Endothelial cell of umbilical vein (primary cell): ENCODE results near the gene PDE4B. TPM values are rescaled to one million over a fixed set of nuclear protein-coding genes. Genes with fewer than 3 reads are reported as not detected.

Experiments
- BruUV-seq: library from RNA; stranded (reverse); fragments of 400-500 nt; replicated peaks from 2 replicates; lab custom pipeline; 2021; lab: Mats Ljungman, UMichigan
- CTCF ChIA-PET: fragments of 300-600, 350-600 bp; sonication (Branson Sonifier 250); formaldehyde crosslinking; loops from one replicate; lab custom pipeline; 2021; ENCODE audit warnings: antibody characterized with exemption, inconsistent platforms; lab: Charles Lee
- POLR2A ChIA-PET: fragments of 300-600, 350-600 bp; sonication (Branson Sonifier 250); formaldehyde crosslinking; loops from one replicate; lab custom pipeline; 2021; ENCODE audit warnings: antibody characterized with exemption, inconsistent platforms; lab: Charles Lee
- DNase-seq: peaks from one replicate; pipeline ENCODE4 v3.0.0-alpha.2; 2011; ENCODE audit warnings: low read depth, low spot score
- FAIRE-seq: peaks from 2 replicates; lab custom pipeline; 2011; peaks lifted over from hg19 to GRCh38; lab: Jason Lieb, UNC
- H2AFZ ChIP-seq: 2 replicates; pipeline ENCODE4 v1.6.0; 2012; ENCODE audit warnings: low read depth, low read length, control low read depth, inconsistent platforms
- H3K27ac ChIP-seq: 2 replicates; pipeline ENCODE4 v1.5.1; 2011; ENCODE audit warnings: low read depth, mild to moderate bottlenecking, control low read depth, low read length, moderate library complexity; ENCODE audit not compliant: insufficient read depth
- H3K27me3 ChIP-seq, 2 experiments: 2 replicates each; pipeline versions ENCODE4 v1.6.0 to v1.6.1; 2011; ENCODE audit warnings: low read length in 2 of 2, mixed read lengths in 1 of 2; ENCODE audit not compliant: control insufficient read depth in 2 of 2, insufficient read depth in 2 of 2
- H3K36me3 ChIP-seq, 2 experiments: 2 replicates in 1 of 2; 3 replicates in 1 of 2; pipeline ENCODE4 v1.5.1; 2011; ENCODE audit warnings: low read length in 2 of 2, mild to moderate bottlenecking in 1 of 2, moderate library complexity in 1 of 2; ENCODE audit not compliant: control insufficient read depth in 2 of 2, insufficient read depth in 2 of 2; ENCODE audit errors: extremely low read depth in 1 of 2
- H3K4me1 ChIP-seq: 3 replicates; pipeline ENCODE4 v1.5.1; 2011; ENCODE audit warnings: mild to moderate bottlenecking, low read length; ENCODE audit not compliant: control insufficient read depth, insufficient read depth; ENCODE audit errors: extremely low read depth
- H3K4me2 ChIP-seq: 2 replicates; pipeline ENCODE4 v1.6.1; 2011; ENCODE audit warnings: low read length, control low read depth, mixed read lengths; ENCODE audit not compliant: insufficient read depth
- H3K4me3 ChIP-seq, 3 experiments: fragments of 200-600 bp in 1 of 3; sonication (generic), shearing (Covaris generic) in 1 of 3; replicated peaks in 1 of 3; 2 replicates each; pipeline ENCODE4 v1.5.1; 2011 to 2016; ENCODE audit warnings: control low read depth in 3 of 3, low read length in 3 of 3, mild to moderate bottlenecking in 2 of 3, inconsistent platforms in 1 of 3, low read depth in 1 of 3, moderate library complexity in 1 of 3; ENCODE audit not compliant: insufficient read depth in 1 of 3
- H3K79me2 ChIP-seq: 2 replicates; pipeline ENCODE4 v1.6.0; 2012; ENCODE audit warnings: low read length, inconsistent platforms; ENCODE audit not compliant: control insufficient read depth, insufficient read depth
- H3K9ac ChIP-seq: replicated peaks from 2 replicates; pipeline ENCODE3; 2011; ENCODE audit warnings: low read length, control low read depth; ENCODE audit not compliant: insufficient read depth; ENCODE audit errors: extremely low read depth
- H3K9me1 ChIP-seq: replicated peaks from 3 replicates; pipeline ENCODE4 v1.6.0; 2011; ENCODE audit warnings: mild to moderate bottlenecking, low read length; ENCODE audit not compliant: control insufficient read depth, insufficient read depth; ENCODE audit errors: extremely low read depth
- H3K9me3 ChIP-seq: replicated peaks from 2 replicates; pipeline ENCODE4 v1.5.1; 2012; ENCODE audit warnings: low read length, inconsistent platforms; ENCODE audit not compliant: control insufficient read depth, insufficient read depth
- H4K20me1 ChIP-seq: replicated peaks from 2 replicates; pipeline ENCODE3; 2011; ENCODE audit warnings: mild to moderate bottlenecking, low read length; ENCODE audit not compliant: control insufficient read depth, insufficient read depth; ENCODE audit errors: extremely low read depth
- EZH2 ChIP-seq: IDR thresholded peaks from 2 replicates; pipeline ENCODE4 v1.6.1; 2012; ENCODE audit warnings: borderline replicate concordance, low read depth, mild to moderate bottlenecking, moderate library complexity, low read length, inconsistent platforms; ENCODE audit not compliant: severe bottlenecking
- FOS ChIP-seq: IDR thresholded peaks from 2 replicates; pipeline ENCODE4 v1.6.1; 2011; ENCODE audit warnings: mild to moderate bottlenecking, low read length, moderate library complexity, borderline replicate concordance; ENCODE audit not compliant: insufficient read depth
- GATA2 ChIP-seq: IDR thresholded peaks from 2 replicates; pipeline ENCODE4 v1.7.0; 2011; ENCODE audit warnings: low read depth, mild to moderate bottlenecking, moderate library complexity, mixed read lengths, low read length; ENCODE audit not compliant: insufficient read length, insufficient read depth
- JUN ChIP-seq: IDR thresholded peaks from 2 replicates; pipeline ENCODE4 v1.6.1; 2011; ENCODE audit warnings: borderline replicate concordance, low read depth; ENCODE audit not compliant: insufficient read length, insufficient read depth
- MYC ChIP-seq: IDR thresholded peaks from one replicate; pipeline ENCODE4 v1.6.1; 2011; ENCODE audit warnings: mild to moderate bottlenecking, low read depth, low read length
- POLR2A ChIP-seq: IDR thresholded peaks from 2 replicates; pipeline ENCODE4 v1.6.1; 2012; ENCODE audit warnings: low read depth, mild to moderate bottlenecking, control low read depth, low read length
- POLR2AphosphoS5 ChIP-seq: IDR thresholded peaks from 2 replicates; pipeline ENCODE4 v1.6.1; 2012; ENCODE audit warnings: low read depth, mild to moderate bottlenecking, control low read depth, low read length, moderate library complexity; ENCODE audit not compliant: insufficient read depth
- dilution Hi-C: fragments of 300-500 bp; cut with MboI; formaldehyde crosslinking; loops from one replicate; pipeline ENCODE4 v1.15.0; 2019; ENCODE audit warnings: low sequenced_read_pairs; ENCODE audit not compliant: extremely low pct_ligation_motif_present
- intact Hi-C: fragments of 100-400 bp; cut with micrococcal nuclease; formaldehyde crosslinking; loops from one replicate; pipeline ENCODE4 v1.10.0; 2022
- polyA plus RNA-seq, 4 experiments: library from polyadenylated mRNA; depleted of rRNA in 3 of 4; stranded (reverse) in 3 of 4; unstranded in 1 of 4; fragments of >200 nt; gene quantifications; 2 replicates each; pipeline versions ENCODE4 v1.2.1 to v1.2.3, GENCODE V29; 2011 to 2012; ENCODE audit warnings: missing spikeins in 1 of 4
- total RNA-seq: library from RNA; stranded (reverse); gene quantifications from 2 replicates; pipeline ENCODE4 v1.2.3, GENCODE V29; 2021
- TF ChIP-seq, protein P1 (sequence below), 2 donors: IDR thresholded peaks; 1 replicate in 1 of 2; 2 replicates in 1 of 2; pipeline ENCODE4 v1.5.1; 2011; ENCODE audit warnings: low read length in 2 of 2, mild to moderate bottlenecking in 2 of 2, moderate library complexity in 2 of 2, control low read depth in 1 of 2, inconsistent platforms in 1 of 2, low read depth in 1 of 2; ENCODE audit not compliant: insufficient read depth in 1 of 2; ENCODE audit errors: extremely low read depth in 1 of 2
- TF ChIP-seq, protein P2 (sequence below): IDR thresholded peaks from 2 replicates; pipeline ENCODE4 v1.6.1; 2011; ENCODE audit not compliant: insufficient read depth, insufficient read length

Gene PDE4B
- total and polyA plus RNA-seq, 2 donors (not counting 3 experiments of a cell fraction or from before 2014, with no cell fraction given) = 63.5 to 69.8 TPM

DNA sequence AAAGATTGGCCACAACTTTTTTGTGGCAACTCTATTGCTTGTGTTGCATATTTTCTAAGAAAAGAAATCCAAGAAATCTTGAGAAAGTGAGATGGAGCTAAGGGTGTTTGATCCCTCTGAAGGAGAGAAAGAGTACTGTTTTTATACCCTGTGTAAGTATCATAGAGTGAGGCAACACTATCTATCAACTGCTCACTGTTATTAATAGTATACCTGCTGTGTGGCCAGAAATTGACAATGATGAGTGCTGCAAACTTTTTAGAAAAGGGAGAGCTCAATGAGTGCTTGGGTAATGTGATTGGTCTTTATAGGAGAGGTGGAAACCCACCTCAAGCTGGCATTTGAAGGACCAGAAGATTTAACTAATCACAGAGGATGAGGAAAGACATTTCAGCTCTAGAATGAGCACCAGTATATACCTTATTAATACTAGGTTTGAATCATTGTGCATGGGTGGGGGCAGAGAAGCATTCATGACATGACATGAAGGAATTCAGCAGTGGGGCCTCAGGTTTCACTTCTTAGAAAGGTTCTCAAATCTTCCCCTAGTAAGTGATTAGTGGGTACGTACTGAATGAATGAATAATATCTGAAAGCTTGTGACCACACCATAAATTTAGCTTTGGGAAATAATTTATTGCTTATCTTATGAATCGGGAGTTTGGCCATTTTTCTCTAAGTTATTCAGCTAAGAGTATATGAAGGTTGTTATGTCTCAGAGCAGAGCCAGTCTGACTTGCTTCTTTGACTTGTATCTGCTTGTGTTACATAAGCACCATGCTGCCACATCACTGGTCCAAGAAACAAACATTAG is 572.1 kb downstream of the PDE4B start:
- CTCF ChIA-PET = interaction anchor here (1.2 kb wide), 1 partner anchor 20 kb away, joined by 3 read pairs; no protein-coding TSS in a partner anchor
- Histone ChIP-seq H2AFZ (no peak overlapping the region), H4K20me1 (no peaks in the 10 kb centered on the region), H3K9me3 (no peaks in the 10 kb centered on the region), H3K4me3 (no peak overlapping the region), H3K27me3 (no peaks in the 10 kb centered on the region), H3K4me1 (peaks cover 14% of the 10 kb centered on the region), H3K36me3 (peaks cover 53 to 73% of the 10 kb centered on the region in 2 experiments), H3K27ac (no peak overlapping the region), H3K79me2 (peaks cover 39% of the 10 kb centered on the region), H3K4me2 (no peak overlapping the region), H3K9ac (no peak overlapping the region), H3K9me1 (no peaks in the 10 kb centered on the region)
- intact Hi-C loops = no loop called here
- POLR2A ChIA-PET = interaction anchor here (0.6 kb wide), 1 partner anchor 26 kb away, joined by 6 read pairs; no protein-coding TSS in a partner anchor
- FAIRE-seq (no peak), DNase-seq (no peak)
- TF ChIP-seq MYC = no peak
- no peak for TF ChIP-seq POLR2A
- no peak for TF ChIP-seq FOS
- no peak for TF ChIP-seq GATA2
- TF ChIP-seq, protein P1, sequence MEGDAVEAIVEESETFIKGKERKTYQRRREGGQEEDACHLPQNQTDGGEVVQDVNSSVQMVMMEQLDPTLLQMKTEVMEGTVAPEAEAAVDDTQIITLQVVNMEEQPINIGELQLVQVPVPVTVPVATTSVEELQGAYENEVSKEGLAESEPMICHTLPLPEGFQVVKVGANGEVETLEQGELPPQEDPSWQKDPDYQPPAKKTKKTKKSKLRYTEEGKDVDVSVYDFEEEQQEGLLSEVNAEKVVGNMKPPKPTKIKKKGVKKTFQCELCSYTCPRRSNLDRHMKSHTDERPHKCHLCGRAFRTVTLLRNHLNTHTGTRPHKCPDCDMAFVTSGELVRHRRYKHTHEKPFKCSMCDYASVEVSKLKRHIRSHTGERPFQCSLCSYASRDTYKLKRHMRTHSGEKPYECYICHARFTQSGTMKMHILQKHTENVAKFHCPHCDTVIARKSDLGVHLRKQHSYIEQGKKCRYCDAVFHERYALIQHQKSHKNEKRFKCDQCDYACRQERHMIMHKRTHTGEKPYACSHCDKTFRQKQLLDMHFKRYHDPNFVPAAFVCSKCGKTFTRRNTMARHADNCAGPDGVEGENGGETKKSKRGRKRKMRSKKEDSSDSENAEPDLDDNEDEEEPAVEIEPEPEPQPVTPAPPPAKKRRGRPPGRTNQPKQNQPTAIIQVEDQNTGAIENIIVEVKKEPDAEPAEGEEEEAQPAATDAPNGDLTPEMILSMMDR (IDR thresholded peaks at IDR 0.05; ENCODE audit: extremely low read depth in 1 of 2, insufficient read depth in 1 of 2, low read depth in 1 of 2, low read length in 2 of 2) = no peak
- no peak for TF ChIP-seq EZH2
- no peak for TF ChIP-seq JUN
- TF ChIP-seq, protein P2, sequence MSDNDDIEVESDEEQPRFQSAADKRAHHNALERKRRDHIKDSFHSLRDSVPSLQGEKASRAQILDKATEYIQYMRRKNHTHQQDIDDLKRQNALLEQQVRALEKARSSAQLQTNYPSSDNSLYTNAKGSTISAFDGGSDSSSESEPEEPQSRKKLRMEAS = no peak
- TF ChIP-seq POLR2AphosphoS5 = no peak
- BruUV-seq = no TSS peak
- dilution Hi-C loops = no loop called here
